Sigmoid colon (tissue), 4 donors: ENCODE results near the gene CHRNA7.

ENCODE experiments used
- EP300 ChIP-seq, 4 donors: sonication (generic); formaldehyde crosslinking; IDR thresholded peaks; one replicate each; pipeline ENCODE4 v1.6.1; 2017; ENCODE audit warnings: antibody characterized with exemption in 4 of 4
- POLR2A ChIP-seq, 2 donors: fragments of 450-650 bp; IDR thresholded peaks; one replicate each; pipeline ENCODE4 v1.6.1; 2016; ENCODE audit warnings: antibody characterized with exemption in 2 of 2, mild to moderate bottlenecking in 2 of 2, moderate library complexity in 2 of 2
- POLR2AphosphoS5 ChIP-seq, 4 donors: sonication (generic); formaldehyde crosslinking; IDR thresholded peaks; one replicate each; pipeline ENCODE4 v1.6.1; 2017; ENCODE audit warnings: antibody characterized with exemption in 4 of 4
- TF ChIP-seq, protein P1 (sequence below), 4 experiments: fragments of 450-650 bp in 3 of 4; fragments of 200-600 bp in 1 of 4; IDR thresholded peaks; one replicate each; pipeline ENCODE4 v1.5.1; 2016 to 2019; ENCODE audit warnings: antibody characterized with exemption in 4 of 4, mild to moderate bottlenecking in 3 of 4, moderate library complexity in 2 of 4

DNA sequence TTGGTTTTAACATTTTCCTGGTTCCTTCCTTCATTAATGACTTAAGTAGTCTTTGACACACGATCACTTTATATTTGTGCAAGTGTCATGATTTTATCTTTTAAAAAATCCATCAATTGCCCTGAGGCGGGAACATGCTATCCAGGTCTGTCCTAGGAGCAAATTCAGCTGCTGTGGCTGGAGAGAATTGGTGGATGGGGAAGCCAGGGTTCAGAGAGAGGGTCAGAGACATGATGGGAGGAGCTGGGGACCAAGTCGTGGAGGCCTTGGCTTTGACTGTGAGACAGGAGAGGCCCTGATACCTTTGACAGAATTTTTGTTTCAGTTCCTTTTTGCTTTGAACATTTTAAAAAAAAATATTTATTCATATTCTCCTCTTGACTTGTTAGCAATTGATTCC, 89.0 kb downstream of the CHRNA7 start:
- TF ChIP-seq, protein P1, sequence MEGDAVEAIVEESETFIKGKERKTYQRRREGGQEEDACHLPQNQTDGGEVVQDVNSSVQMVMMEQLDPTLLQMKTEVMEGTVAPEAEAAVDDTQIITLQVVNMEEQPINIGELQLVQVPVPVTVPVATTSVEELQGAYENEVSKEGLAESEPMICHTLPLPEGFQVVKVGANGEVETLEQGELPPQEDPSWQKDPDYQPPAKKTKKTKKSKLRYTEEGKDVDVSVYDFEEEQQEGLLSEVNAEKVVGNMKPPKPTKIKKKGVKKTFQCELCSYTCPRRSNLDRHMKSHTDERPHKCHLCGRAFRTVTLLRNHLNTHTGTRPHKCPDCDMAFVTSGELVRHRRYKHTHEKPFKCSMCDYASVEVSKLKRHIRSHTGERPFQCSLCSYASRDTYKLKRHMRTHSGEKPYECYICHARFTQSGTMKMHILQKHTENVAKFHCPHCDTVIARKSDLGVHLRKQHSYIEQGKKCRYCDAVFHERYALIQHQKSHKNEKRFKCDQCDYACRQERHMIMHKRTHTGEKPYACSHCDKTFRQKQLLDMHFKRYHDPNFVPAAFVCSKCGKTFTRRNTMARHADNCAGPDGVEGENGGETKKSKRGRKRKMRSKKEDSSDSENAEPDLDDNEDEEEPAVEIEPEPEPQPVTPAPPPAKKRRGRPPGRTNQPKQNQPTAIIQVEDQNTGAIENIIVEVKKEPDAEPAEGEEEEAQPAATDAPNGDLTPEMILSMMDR (IDR thresholded peaks at IDR 0.05) = no peak
- TF ChIP-seq POLR2AphosphoS5 (IDR thresholded peaks at IDR 0.05) (no peak), POLR2A (IDR thresholded peaks at IDR 0.05) (no peak), EP300 (IDR thresholded peaks at IDR 0.05) (no peak)
